Lower lobe of right lung (tissue), 2 donors: ENCODE measurements around the gene CADM3. TPM values are rescaled to one million over a fixed set of nuclear protein-coding genes. Genes with fewer than 3 reads are reported as not detected.

Source experiments
- ATAC-seq, 2 donors: fragments of 200-7000 bp; cut with Tn5 transposase; one replicate each; pipeline ENCODE4 v1.9.1; 2020 to 2022; ENCODE audit warnings: mild to moderate bottlenecking in 2 of 2, moderate library complexity in 2 of 2
- DNase-seq: peaks from one replicate; pipeline ENCODE4 v3.0.0-alpha.2; 2020
- H3K27ac ChIP-seq: fragments of 200-600 bp; one replicate; pipeline ENCODE4 v1.8.0; 2022
- H3K27me3 ChIP-seq: fragments of 200-600 bp; one replicate; pipeline ENCODE4 v1.8.0; 2022; ENCODE audit warnings: low read depth
- H3K36me3 ChIP-seq: fragments of 200-600 bp; one replicate; pipeline ENCODE4 v1.8.0; 2022; ENCODE audit warnings: mild to moderate bottlenecking
- H3K4me1 ChIP-seq: fragments of 200-600 bp; one replicate; pipeline ENCODE4 v1.8.0; 2022
- H3K4me3 ChIP-seq: fragments of 200-600 bp; one replicate; pipeline ENCODE4 v1.8.0; 2022; ENCODE audit warnings: mild to moderate bottlenecking
- H3K9me3 ChIP-seq: fragments of 200-600 bp; one replicate; pipeline ENCODE4 v1.8.0; 2022
- intact Hi-C: fragments of 100-400 bp; cut with DNase I; formaldehyde crosslinking; loops from one replicate; pipeline ENCODE4 v1.11.0; 2022
- total RNA-seq: library from RNA; stranded (reverse); fragmentation: NEBNext Ultra II Directional; extraction: Animal tissue kit (Norgen Biotek cat#: 25700); gene quantifications from one replicate; pipeline ENCODE4 v1.2.1, GENCODE V29; 2021
- TF ChIP-seq, protein P1 (sequence below): fragments of 200-600 bp; IDR thresholded peaks from one replicate; pipeline ENCODE4 v1.8.0; 2022; ENCODE audit warnings: antibody characterized with exemption, mild to moderate bottlenecking
- donor health status: DM: no; HTN: yes; CAD: no; lungs with severe emphysema.

CADM3 gene
- total RNA-seq, 1 donor from 2014 or later: 8.8 TPM

DNA sequence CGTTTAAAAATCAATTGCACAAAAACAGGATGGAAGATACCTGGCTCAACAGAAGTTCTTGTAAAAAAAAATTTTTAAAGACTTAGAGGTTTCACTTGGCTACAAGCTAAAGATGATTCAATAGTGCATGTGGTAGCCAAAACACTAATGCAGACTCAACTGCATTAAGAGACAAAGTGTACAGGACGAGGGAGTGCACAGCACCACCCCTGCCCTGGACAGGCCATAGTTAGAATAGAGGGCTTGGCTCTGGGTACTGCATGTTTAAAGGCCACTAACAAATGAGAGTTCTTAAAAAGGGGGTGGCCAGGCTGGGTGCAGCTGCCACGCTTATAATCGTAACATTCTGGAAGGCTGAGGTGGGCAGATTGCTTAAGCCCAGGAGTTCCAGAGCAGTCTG lies 41.2 kb downstream of the CADM3 start:
- TF ChIP-seq, protein P1, sequence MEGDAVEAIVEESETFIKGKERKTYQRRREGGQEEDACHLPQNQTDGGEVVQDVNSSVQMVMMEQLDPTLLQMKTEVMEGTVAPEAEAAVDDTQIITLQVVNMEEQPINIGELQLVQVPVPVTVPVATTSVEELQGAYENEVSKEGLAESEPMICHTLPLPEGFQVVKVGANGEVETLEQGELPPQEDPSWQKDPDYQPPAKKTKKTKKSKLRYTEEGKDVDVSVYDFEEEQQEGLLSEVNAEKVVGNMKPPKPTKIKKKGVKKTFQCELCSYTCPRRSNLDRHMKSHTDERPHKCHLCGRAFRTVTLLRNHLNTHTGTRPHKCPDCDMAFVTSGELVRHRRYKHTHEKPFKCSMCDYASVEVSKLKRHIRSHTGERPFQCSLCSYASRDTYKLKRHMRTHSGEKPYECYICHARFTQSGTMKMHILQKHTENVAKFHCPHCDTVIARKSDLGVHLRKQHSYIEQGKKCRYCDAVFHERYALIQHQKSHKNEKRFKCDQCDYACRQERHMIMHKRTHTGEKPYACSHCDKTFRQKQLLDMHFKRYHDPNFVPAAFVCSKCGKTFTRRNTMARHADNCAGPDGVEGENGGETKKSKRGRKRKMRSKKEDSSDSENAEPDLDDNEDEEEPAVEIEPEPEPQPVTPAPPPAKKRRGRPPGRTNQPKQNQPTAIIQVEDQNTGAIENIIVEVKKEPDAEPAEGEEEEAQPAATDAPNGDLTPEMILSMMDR: no peak
- peaks cover 33% of the 10 kb centered on the region for H3K27me3 ChIP-seq
- intact Hi-C loops: no loop called here
- DNase-seq (no peak), ATAC-seq (no peak)
- H3K27ac ChIP-seq: no peak overlapping the region
- peaks cover 4% of the 10 kb centered on the region for H3K4me1 ChIP-seq
- no peak overlapping the region for H3K4me3 ChIP-seq
- H3K36me3 ChIP-seq: no peaks in the 10 kb centered on the region
- H3K9me3 ChIP-seq: no peaks in the 10 kb centered on the region

DNA sequence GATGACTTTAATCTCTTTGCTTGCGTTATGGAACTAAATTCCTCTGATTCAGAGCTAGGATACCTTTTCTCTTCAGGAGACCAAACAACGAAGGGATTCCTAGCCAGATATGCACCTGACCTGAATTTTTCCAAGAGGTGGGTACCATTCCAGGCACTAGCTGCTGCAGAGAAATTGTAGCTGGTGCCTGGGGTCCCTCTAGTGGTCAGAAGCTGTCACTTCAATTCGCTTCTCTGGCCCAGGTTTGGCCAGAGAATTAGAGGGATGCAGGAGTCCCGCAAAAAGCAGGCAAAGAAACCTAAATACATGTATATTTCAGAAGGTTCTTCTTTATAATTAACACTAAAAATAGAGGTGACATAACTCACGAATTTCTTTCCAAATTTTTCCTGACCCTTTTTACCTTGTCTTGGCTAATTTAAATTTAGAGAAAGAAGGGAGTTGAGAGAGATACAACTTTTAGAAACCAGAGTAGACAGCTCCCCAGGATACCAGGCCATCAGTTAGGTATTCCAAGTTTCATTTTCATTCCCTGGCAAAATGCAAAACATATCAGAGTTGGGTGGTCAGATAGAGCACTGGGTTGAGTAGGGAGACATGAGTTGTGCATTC lies 42.8 kb downstream of the CADM3 start:
- TF ChIP-seq, protein P1: peak; percentile 91
- intact Hi-C loops: no loop called here
- no peak for DNase-seq
- ATAC-seq: peak; percentile 59 to 60
- H3K4me1 ChIP-seq: peaks cover 4% of the 10 kb centered on the region
- no peaks in the 10 kb centered on the region for H3K9me3 ChIP-seq
- H3K36me3 ChIP-seq: no peaks in the 10 kb centered on the region
- H3K27ac ChIP-seq: no peak overlapping the region
- peaks cover 26% of the 10 kb centered on the region for H3K27me3 ChIP-seq
- H3K4me3 ChIP-seq: no peak overlapping the region

DNA sequence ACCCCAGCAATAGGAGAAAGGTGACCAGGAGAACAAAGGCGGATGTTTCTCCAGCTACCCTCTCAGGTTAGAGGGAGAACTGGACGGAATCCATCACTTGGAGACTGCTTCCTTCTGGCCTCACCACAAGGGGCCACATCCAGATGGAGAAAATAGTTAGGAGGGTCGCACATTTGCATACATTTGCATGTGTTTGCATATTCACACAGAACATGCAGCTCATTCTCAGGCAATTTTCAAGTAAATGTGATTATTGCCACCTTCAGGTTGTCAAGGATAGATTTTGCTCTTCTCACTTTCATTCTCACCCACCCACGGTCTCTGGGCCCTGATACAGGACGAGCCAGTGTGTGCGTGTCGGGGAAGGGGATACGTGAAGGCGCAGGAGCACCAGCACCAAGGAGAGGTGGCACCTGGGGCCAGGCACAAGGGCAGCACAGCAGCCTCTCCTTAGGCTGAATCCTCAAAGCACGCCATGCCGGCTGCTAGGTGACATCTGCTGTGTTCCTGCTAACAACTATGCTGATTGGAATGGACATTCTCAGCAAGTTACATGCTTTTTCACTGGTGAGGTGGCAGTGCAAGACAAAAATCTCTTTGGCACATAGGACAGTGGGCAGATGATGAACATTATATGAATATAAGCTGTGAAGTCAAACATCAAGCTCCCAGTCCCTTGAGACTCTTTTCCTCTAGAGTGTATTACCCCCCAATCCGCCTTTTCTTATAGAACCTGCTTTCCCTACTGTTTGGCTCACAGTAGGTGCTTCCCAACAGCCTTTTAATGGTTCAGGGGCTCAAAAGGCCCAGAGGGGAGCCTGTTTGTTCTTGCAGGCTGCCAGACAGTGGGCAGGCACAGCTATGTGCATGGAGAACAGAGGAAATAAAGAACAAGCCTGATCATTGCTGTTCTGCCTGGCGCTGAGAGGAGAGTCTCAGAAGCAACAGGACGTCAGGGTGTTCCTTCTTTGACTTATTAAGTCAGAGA lies 47.5 kb downstream of the CADM3 start:
- Histone ChIP-seq H3K27me3 (peaks cover 10% of the 10 kb centered on the region), H3K4me3 (no peak overlapping the region), H3K9me3 (no peaks in the 10 kb centered on the region), H3K36me3 (no peaks in the 10 kb centered on the region), H3K4me1 (no peaks in the 10 kb centered on the region), H3K27ac (no peak overlapping the region)
- TF ChIP-seq, protein P1: no peak
- no peak for ATAC-seq
- DNase-seq: no peak
- intact Hi-C loops: no loop called here

DNA sequence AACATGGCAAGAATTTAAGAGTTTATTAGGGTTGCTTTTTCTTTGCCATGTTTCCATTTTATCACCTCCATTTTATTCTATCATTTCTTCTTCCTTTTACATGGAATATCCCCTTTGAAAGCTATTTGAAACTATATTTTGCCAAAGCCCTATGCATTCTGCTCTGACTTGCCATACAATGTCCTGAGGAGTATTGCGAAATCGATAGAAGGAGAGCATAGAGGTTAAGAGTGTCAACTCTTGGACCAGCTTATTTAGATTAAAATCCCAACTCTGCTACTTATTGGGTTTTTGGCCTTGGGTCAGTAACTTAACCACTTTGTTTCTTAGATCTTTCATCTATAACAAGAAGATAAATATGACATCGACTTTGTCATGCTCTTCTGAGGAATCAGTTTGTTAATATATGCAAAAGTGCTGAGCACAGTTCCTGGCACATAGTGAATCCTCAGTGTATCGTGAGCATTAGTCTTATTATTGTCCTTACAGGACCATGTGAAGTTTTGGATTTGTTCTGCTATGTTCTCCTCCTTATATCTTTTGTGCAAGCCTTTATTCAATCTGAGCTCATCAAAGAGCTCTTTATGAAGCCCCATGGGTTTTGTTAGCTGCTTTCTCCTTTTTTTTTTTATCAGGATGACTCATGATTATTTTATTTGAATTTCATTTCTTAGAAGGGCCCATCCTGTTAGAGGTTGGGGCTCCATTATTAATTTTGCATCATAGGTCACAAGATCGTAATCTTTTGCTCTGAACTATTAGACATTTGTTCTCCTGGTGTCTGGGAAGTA lies 50.9 kb downstream of the CADM3 start:
- TF ChIP-seq, protein P1: no peak
- no peak overlapping the region for H3K4me3 ChIP-seq
- no peak for DNase-seq
- no peaks in the 10 kb centered on the region for H3K9me3 ChIP-seq
- no peaks in the 10 kb centered on the region for H3K36me3 ChIP-seq
- no peak for ATAC-seq
- intact Hi-C loops: no loop called here
- H3K4me1 ChIP-seq: no peaks in the 10 kb centered on the region
- H3K27ac ChIP-seq: no peak overlapping the region
- no peaks in the 10 kb centered on the region for H3K27me3 ChIP-seq

DNA sequence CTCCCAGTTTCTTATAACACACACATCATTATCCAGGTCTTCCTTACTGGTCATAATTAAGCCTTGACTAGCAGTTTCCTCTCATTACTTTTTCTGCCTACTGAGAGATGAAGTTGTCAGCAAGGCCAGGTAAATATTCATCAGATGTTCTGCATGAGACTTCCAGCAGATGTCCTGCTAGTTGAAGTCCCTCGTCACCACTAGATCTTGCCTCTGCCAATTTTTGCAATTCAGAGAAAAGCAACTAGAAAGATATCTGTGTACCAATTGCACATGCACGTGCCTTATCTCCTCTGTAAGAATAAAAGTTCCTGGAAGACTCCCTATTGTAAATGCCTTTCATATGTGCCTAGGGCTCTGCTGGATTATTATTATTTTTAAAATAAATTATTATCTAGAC lies 51.6 kb downstream of the CADM3 start:
- H3K27me3 ChIP-seq: no peaks in the 10 kb centered on the region
- no peak overlapping the region for H3K4me3 ChIP-seq
- H3K27ac ChIP-seq: no peak overlapping the region
- intact Hi-C loops: no loop called here
- DNase-seq (no peak), ATAC-seq (no peak)
- H3K36me3 ChIP-seq: no peaks in the 10 kb centered on the region
- H3K9me3 ChIP-seq: no peaks in the 10 kb centered on the region
- no peaks in the 10 kb centered on the region for H3K4me1 ChIP-seq
- TF ChIP-seq, protein P1: no peak
